ENCODE results near the gene ATG4B.

DNA sequence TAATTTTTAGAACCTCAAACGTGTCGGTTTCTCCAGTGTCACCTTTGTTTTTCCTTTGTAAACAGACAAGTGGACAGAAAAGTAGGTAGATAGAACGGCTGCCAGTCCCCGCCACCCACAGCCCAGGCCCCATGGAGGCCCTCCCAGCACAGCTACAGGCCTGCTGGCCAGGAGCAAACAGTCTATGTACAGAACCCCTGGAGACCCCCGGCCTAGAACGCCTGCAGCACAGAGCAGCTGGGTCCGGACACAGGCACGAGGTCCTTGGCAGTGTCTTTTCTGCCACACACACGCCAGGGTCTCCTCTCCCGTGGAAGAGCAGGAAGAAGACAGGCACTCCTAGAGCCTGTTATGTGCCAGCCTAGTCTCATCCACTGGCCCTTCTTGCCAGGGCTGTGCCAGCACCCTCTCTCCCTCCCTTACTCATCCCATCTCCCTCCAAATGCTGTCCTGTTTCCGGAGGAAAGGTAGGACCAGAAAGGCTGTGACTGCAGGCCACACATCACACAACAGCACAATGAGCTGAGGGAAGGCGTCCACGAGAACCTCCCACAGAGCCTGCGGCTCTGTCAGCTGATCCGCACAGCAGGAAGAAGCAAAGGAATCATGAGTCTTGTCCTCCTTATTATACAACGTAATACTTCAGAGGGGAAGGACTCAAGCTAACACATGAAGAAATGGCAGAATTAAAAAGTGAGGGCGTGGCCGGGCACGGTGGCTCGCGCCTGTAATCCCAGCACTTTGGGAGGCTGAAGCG, 41.5 kb downstream of the ATG4B start:
- TF ChIP-seq POLR2AphosphoS5 (IDR thresholded peaks at IDR 0.05): peak; percentile 7
- TF ChIP-seq, protein P1, sequence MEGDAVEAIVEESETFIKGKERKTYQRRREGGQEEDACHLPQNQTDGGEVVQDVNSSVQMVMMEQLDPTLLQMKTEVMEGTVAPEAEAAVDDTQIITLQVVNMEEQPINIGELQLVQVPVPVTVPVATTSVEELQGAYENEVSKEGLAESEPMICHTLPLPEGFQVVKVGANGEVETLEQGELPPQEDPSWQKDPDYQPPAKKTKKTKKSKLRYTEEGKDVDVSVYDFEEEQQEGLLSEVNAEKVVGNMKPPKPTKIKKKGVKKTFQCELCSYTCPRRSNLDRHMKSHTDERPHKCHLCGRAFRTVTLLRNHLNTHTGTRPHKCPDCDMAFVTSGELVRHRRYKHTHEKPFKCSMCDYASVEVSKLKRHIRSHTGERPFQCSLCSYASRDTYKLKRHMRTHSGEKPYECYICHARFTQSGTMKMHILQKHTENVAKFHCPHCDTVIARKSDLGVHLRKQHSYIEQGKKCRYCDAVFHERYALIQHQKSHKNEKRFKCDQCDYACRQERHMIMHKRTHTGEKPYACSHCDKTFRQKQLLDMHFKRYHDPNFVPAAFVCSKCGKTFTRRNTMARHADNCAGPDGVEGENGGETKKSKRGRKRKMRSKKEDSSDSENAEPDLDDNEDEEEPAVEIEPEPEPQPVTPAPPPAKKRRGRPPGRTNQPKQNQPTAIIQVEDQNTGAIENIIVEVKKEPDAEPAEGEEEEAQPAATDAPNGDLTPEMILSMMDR (IDR thresholded peaks at IDR 0.05; ENCODE audit: poor library complexity, severe bottlenecking): no peak
- no peak for TF ChIP-seq EZH2 (IDR thresholded peaks at IDR 0.05; ENCODE audit: borderline replicate concordance, insufficient read depth, low read length, poor library complexity, severe bottlenecking)
- no peak for TF ChIP-seq RAD21 (conservative IDR thresholded peaks at IDR 0.05)

All from neural cell (in vitro differentiated cells).